ENCODE measurements around the gene FEZF2.

Gene FEZF2

GRCh38 chr3:62373215-62373614, at the start of gene FEZF2:
FEZF2 (minus strand) TSS chr3:62373550; CDS start chr3:62372868, 682 bp downstream.
- DNase-seq, result no peak

DNA sequence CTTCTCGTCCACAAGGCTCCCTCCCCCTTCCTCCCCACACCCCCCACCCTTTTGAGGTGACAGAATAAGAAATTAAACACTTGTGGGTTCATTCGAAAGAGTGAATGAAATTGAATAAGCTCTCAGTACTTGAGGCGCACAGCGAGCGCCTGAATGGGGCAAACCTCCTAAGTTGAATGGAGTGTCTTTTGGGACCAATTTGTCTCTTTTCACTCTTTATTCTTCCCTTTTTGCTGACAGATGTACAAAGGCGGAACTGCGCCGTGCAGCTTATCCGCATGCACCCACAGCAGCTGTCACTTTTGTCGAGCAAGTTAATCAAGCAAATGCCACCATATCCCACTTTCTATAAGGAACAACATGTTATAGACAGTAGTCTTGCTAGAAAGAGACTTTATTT, 47.9 kb upstream of the FEZF2 start:
- DNase-seq, result no peak

- no peak for DNase-seq
Measured at GRCh38 chr3:62416144-62416543, 42.8 kb upstream of the FEZF2 start.

DNA sequence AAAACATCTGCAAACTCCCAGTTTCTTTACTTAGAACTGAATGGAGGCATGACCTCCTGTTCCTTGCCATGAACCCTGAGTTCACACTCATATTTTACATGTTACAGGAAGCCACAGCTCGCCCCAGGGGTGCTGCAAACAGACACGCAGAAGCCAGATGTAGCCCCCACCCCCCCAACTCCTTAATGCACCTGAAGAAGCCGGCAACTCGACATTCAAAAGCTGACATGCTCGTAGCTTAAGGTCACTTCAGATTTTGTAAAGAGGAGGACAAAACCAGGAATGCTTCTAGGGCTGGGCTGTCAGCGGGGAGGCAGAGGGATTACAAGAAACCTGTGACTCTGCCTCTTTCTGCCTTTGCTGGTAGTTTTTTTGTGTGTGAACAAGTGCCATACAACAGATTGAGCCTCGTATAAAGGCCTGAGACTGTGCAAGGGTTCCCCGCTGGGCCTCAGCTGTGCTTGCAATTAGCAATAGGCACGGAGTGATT, 42.0 kb upstream of the FEZF2 start:
- DNase-seq, result peak in 1 of 2 experiments; percentile 35

DNA sequence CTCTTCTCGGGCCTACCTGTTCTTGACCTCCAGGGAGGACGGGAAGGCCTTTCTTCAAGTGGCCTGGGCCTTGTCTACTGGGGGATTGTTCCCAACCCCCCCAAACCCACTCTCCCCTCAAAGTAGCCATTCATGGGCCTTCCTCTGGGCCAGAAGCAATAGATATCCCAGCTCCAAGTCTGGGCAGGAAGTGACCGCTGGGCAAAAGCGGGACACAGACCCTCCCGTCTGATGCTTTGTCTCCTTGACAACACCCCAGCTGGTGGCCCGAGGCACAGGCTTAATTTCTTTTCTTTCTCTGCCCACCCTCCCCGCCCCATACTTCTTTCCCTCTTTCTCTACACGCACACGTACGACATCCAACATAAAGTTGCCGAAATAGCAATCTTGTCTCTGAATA, 41.4 kb upstream of the FEZF2 start:
- DNase-seq, result no peak

DNA sequence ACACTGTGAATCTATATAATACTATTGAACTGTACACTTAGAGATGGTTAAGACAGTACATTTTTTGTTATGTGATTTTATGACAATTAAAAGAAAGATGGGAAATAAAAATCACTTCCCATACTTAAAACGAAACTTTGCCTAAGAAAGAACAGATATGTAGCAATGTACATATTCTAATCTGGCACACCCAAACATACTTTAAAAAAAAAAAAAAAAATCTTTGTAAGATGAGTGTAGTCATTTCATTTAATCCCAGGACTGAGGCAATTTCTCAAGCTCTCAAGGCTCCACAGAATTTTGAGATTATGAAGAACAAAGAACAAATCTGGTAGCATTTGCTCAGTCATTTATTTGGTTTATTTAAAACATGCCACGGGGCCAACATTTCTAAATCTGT, 40.3 kb upstream of the FEZF2 start:
- DNase-seq, result no peak

DNA sequence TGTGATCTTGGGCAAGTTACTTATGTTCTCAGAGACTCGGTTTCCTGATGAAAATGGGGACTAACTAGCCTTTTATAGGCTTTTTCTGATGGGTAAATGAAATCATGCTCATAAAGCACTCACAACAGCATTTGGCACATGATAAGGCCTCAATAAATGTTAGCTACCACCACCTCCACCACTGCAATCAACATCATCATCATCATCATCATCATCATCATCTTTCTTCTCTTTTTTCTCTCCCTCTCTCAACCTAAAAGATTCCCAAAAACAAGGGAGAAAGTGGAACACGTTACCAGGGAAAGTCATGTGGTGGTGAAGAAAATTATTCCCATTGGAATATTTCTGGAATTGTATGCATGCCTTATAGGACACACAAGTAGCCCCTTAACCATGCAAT, 33.6 kb upstream of the FEZF2 start:
- DNase-seq, result no peak

GRCh38 chr3:62405566-62405965, 32.2 kb upstream of the FEZF2 start:
- DNase-seq, result no peak

DNA sequence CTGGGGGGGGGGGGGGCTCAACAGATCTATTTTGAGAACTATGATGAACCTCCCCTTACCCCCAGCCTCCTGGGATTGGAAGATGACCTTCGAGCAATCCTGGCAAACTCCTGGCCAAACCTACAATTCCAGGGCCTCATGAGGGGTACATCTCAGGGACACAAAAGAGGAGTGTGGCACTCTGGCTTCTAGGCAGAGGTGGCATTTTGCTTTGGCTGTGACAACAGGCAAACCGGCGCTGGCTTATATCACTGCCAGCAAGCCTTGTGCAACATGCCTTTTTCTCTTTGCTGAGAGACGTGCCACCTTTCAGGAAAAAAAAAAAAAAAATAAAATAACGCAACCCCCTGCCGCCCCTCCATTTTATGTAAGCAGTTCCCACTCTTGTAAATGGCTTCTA, 31.8 kb upstream of the FEZF2 start:
- no peak for DNase-seq

GRCh38 chr3:62404321-62404720, 31.0 kb upstream of the FEZF2 start:
- DNase-seq, result no peak

- DNase-seq, result no peak
Measured at GRCh38 chr3:62403765-62404164, 30.4 kb upstream of the FEZF2 start.

DNA sequence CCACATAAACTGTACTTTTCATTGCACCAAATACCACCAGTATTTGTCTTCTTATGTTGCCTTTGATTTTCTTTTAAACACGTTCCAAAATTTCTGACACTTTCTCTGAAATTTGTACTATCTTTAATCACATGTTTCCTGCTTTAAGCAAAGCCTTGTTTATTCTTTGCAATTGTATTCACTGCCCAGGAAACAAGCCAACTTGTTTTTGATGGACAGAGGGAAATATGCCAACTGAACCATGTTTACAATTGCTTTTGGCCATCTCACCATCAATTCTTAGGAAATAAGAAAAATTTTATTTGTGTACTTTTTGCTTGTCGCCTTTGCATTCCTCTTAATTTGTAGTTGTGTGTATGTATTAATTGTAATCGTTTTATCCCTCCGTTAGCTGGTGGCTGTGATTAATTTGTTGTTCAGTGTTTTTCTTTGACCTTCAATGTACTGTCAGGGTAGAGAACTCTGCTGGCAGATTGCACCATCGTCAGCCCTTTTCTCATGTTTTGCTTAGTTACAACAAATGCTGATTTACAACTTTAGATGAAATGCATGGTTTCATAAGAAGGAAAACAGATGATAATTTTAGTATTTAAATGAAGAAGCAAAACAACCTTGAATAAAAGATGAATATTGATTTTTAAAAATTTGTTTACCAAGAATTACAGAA, 19.4 kb upstream of the FEZF2 start:
- peak in 1 of 2 experiments; percentile 31 for DNase-seq

DNA sequence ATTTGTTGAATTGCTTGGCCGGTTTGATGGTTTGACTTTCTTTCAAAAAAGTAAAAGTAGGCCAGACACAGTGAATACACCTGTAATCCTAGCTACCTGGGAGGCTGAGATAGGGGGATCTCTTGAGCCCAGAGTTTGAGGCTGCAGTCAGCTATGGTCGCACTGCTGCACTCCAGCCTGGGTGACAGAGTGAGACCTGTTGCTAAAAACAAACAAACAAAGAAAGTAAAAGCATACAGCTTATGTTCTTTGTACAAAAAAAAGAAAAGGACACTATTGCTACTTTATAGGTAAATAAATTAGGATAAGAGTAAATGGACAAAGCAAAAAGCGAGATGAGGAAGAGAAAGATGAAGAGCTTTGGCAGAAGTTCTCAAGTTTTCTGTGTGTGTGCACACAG, 13.9 kb upstream of the FEZF2 start:
- DNase-seq, result no peak

DNA sequence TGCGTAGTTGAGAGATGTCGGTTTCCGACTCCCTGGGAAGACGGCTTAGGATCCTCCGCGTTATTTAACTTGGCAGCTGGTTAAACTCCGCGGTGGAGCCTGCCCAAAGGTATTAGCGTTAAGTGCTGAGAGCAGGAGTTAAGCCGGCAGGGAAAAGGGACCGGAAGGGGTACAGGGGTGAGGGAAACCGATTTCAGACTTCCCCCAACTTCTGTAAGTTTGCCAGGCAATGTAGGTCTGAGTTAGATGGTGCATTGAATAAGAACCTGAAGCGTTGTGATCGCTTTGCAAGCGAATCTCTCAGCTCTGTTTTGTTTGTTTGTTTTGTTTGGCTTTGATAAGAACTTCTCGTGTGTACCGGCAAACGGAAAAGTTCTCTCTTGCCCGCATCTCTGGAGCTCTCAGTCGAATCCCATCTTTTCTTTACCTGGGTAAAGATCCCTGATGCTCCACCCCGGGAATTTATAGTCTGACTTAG, 6.0 kb upstream of the FEZF2 start:
- no peak for DNase-seq

GRCh38 chr3:62378921-62379320, 5.6 kb upstream of the FEZF2 start:
- DNase-seq, result no peak

GRCh38 chr3:62378311-62378789, 5.0 kb upstream of the FEZF2 start:
- no peak for DNase-seq

DNA sequence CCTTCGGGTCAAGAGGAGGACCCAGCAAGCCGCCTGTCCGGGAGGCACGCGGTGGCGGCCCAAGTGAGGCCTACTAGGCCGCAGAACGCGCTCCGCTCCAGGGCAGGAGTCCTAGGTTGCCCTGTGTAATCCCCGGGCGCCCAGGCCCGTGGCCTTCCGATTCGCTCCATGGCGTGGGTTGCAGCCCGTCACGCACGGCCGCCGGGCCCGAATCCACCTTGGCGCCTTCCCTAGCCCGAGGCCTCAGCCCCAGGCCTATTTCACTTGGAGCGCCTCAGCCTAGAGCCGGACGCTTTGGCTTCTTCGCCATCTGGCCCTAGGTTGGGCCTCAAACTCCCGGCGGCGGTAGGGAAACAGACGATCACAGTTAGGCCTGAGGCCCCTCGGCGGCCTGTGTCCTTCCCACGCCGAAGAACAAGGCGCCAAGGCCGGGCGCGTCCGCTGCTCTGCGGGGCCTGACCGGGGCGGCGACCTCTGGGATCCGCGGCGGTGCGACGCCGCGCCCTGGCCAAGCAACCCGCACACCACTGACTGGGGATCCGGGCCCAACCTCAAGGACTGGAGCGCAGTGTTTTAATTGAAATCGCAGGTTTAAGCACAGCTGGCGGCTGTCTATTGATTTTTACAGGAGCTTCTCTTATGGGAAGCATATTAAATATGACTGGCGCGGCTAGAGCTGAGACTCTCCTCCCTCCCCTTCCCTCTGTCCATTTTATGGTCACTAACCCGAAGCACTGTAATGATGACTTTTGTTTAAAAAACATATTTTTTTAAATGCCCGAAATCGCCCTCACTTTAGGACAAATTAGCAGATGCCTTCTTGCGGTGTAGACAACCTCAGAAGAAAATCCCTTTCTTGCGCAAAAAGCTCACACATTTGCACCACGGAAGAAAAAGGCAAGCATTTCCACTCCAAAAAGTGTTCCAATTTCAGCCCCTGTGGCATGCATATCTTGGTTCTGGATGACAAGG, 3.8 kb upstream of the FEZF2 start:
- DNase-seq, result no peak

GRCh38 chr3:62376454-62376720, 3.0 kb upstream of the FEZF2 start:
- DNase-seq, result no peak

GRCh38 chr3:62375655-62376453, 2.5 kb upstream of the FEZF2 start:
- DNase-seq, result no peak

- no peak for DNase-seq
Measured at GRCh38 chr3:62374341-62375218, 1.2 kb upstream of the FEZF2 start.

GRCh38 chr3:62373714-62374333, 474 bp upstream of the FEZF2 start:
- DNase-seq, result no peak

- no peak for DNase-seq
Measured at GRCh38 chr3:62372621-62373041, 719 bp downstream of the FEZF2 start.
